KG1 (cell line): ENCODE data around the gene DGKH.
"Not testable (repeated sequence)": the region's sequence is repeated elsewhere in the genome, so short reads cannot be mapped to it uniquely, and the experiment has no call there.

ENCODE experiments used
- DNase-seq: peaks from one replicate; lab custom pipeline; 2025; lab: John Stamatoyannopoulos, UW

The DGKH gene

GRCh38 chr13:42225051-42225450, 176.6 kb downstream of the DGKH start:
- DNase-seq: no peak

- not testable (repeated sequence) for DNase-seq
These were observed 178.3 kb downstream of the DGKH start for GRCh38 chr13:42226759-42227158.

GRCh38 chr13:42228527-42228926, 180.1 kb downstream of the DGKH start:
- DNase-seq: no peak

GRCh38 chr13:42229287-42229686, 180.8 kb downstream of the DGKH start:
- DNase-seq: no peak

- DNase-seq: no peak
These were observed 184.2 kb downstream of the DGKH start for GRCh38 chr13:42232671-42233070.

GRCh38 chr13:42233726-42234125, 185.3 kb downstream of the DGKH start:
- DNase-seq: no peak

- no peak for DNase-seq
These were observed 190.7 kb downstream of the DGKH start for GRCh38 chr13:42239161-42239560.

GRCh38 chr13:42239644-42240043, 191.2 kb downstream of the DGKH start:
- DNase-seq: no peak

- DNase-seq: no peak
These were observed 198.1 kb downstream of the DGKH start for GRCh38 chr13:42246541-42246940.

- no peak for DNase-seq
These were observed 199.4 kb downstream of the DGKH start for GRCh38 chr13:42247883-42248282.

GRCh38 chr13:42255886-42256285, 207.4 kb downstream of the DGKH start:
- no peak for DNase-seq

GRCh38 chr13:42258747-42259146, 210.3 kb downstream of the DGKH start:
- no peak for DNase-seq

- no peak for DNase-seq
These were observed 211.1 kb downstream of the DGKH start for GRCh38 chr13:42259515-42259914.

GRCh38 chr13:42260903-42261654, 212.6 kb downstream of the DGKH start:
- no peak for DNase-seq

- DNase-seq: no peak
These were observed 218.0 kb downstream of the DGKH start for GRCh38 chr13:42266473-42266872.

- no peak for DNase-seq
These were observed 221.9 kb downstream of the DGKH start for GRCh38 chr13:42270160-42270856.

GRCh38 chr13:42270857-42271215, 222.4 kb downstream of the DGKH start:
- no peak for DNase-seq

GRCh38 chr13:42271337-42272114, 223.1 kb downstream of the DGKH start:
- peak; percentile 70 for DNase-seq

GRCh38 chr13:42272115-42272803, 223.8 kb downstream of the DGKH start, which contains the start of gene AKAP11:
AKAP11 (plus strand) TSS chr13:42272152; CDS start chr13:42286349, 14,197 bp downstream.
- DNase-seq: peak; percentile 82

- DNase-seq: peak; percentile 68
These were observed 224.3 kb downstream of the DGKH start for GRCh38 chr13:42272804-42273175.

- DNase-seq: no peak
These were observed 226.1 kb downstream of the DGKH start for GRCh38 chr13:42274386-42275097.

- DNase-seq: no peak
These were observed 226.6 kb downstream of the DGKH start for GRCh38 chr13:42275098-42275471.
